GM12878 (cell line): ENCODE results near the gene ANKDD1A. TPM values are rescaled to one million over a fixed set of nuclear protein-coding genes. Genes with fewer than 3 reads are reported as not detected.
A peak's percentile ranks its signal among the peaks of the same experiment; 100 is the strongest.

Source experiments
- ATAC-seq: fragments of 200-7000 bp; cut with Tn5 transposase; 3 replicates; pipeline ENCODE4 v1.9.1; 2020; ENCODE audit warnings: mild to moderate bottlenecking, moderate library complexity
- BruUV-seq: library from RNA; stranded (reverse); fragments of 400-500 nt; replicated peaks from 2 replicates; lab custom pipeline; 2021; lab: Mats Ljungman, UMichigan
- CTCF ChIA-PET: fragments of 300-600 bp; sonication (Branson Sonifier 250); formaldehyde crosslinking; extraction: SDS; loops from one replicate; lab custom pipeline; 2021; ENCODE audit warnings: inconsistent platforms; lab: Yijun Ruan, JAX
- POLR2A ChIA-PET: fragments of 350-600 bp; formaldehyde crosslinking; extraction: SDS; loops from one replicate; lab custom pipeline; 2021; ENCODE audit warnings: inconsistent platforms; lab: Charles Lee
- RAD21 ChIA-PET: fragments of 300-600 bp; sonication (Branson Sonifier 250); formaldehyde crosslinking; loops from one replicate; lab custom pipeline; 2023; ENCODE audit warnings: antibody characterized with exemption; ENCODE audit not compliant: unreplicated experiment; lab: Charles Lee
- SMC1A ChIA-PET: fragments of 300-600 bp; sonication (Branson Sonifier 250); formaldehyde crosslinking; loops from one replicate; lab custom pipeline; 2023; ENCODE audit not compliant: unreplicated experiment, uncharacterized antibody; lab: Charles Lee
- DNase-seq: peaks from one replicate; pipeline ENCODE4 v3.0.0-alpha.2; 2011; ENCODE audit warnings: low read depth, low spot score
- FAIRE-seq: peaks from 3 replicates; lab custom pipeline; 2011; peaks lifted over from hg19 to GRCh38; lab: Jason Lieb, UNC
- H2AFZ ChIP-seq: 2 replicates; pipeline ENCODE4 v1.6.0; 2011; ENCODE audit warnings: low read depth, low read length, control low read depth; ENCODE audit not compliant: control insufficient read depth
- H3K27ac ChIP-seq: 2 replicates; pipeline ENCODE4 v1.5.1; 2011; ENCODE audit warnings: control low read depth; ENCODE audit not compliant: control insufficient read depth, insufficient read depth
- H3K27me3 ChIP-seq, 2 experiments: replicated peaks in 1 of 2; 2 replicates each; pipeline versions ENCODE4 v1.6.0 to v1.6.1; 2011; ENCODE audit warnings: low read length in 1 of 2; ENCODE audit not compliant: control insufficient read depth in 2 of 2, insufficient read depth in 2 of 2
- H3K36me3 ChIP-seq, 2 experiments: 2 replicates each; pipeline ENCODE4 v1.5.1; 2011; ENCODE audit warnings: low read length in 1 of 2; ENCODE audit not compliant: control insufficient read depth in 2 of 2, insufficient read depth in 2 of 2
- H3K4me1 ChIP-seq: 2 replicates; pipeline ENCODE4 v1.6.1; 2011; ENCODE audit warnings: mild to moderate bottlenecking, low read length, moderate library complexity, mixed read lengths; ENCODE audit not compliant: control insufficient read depth, insufficient read depth
- H3K4me2 ChIP-seq: 2 replicates; pipeline ENCODE4 v1.6.0; 2011; ENCODE audit warnings: control low read depth; ENCODE audit not compliant: control insufficient read depth, insufficient read depth
- H3K4me3 ChIP-seq: fragments of 200-600 bp; sonication (generic); 2 replicates; pipeline ENCODE4 v1.5.1; 2016
- H3K79me2 ChIP-seq: 2 replicates; pipeline ENCODE4 v1.6.0; 2011; ENCODE audit warnings: low read length; ENCODE audit not compliant: control insufficient read depth, insufficient read depth
- H3K9ac ChIP-seq: 2 replicates; pipeline ENCODE4 v1.8.0; 2011; ENCODE audit warnings: low read length, control low read depth, mixed read lengths; ENCODE audit not compliant: control insufficient read depth, insufficient read depth
- H3K9me3 ChIP-seq: replicated peaks from 3 replicates; pipeline ENCODE4 v1.5.1; 2011; ENCODE audit warnings: mild to moderate bottlenecking, low read length; ENCODE audit not compliant: control insufficient read depth, insufficient read depth
- H4K20me1 ChIP-seq: 2 replicates; pipeline ENCODE4 v1.6.0; 2011; ENCODE audit not compliant: control insufficient read depth, insufficient read depth
- ATF7 ChIP-seq: fragments of 450-650 bp; IDR thresholded peaks from 2 replicates; pipeline ENCODE4 v1.6.1; 2016; ENCODE audit warnings: low read depth, mild to moderate bottlenecking
- CHD4 ChIP-seq: fragments of 200-600 bp; sonication (generic); IDR thresholded peaks from 2 replicates; pipeline ENCODE4 v1.6.1; 2016; ENCODE audit warnings: mild to moderate bottlenecking
- EGR1 ChIP-seq, 2 experiments: IDR thresholded peaks; 1 replicate in 1 of 2; 2 replicates in 1 of 2; pipeline ENCODE4 v1.6.1; 2011 to 2012; ENCODE audit warnings: low read depth in 2 of 2, low read length in 2 of 2, borderline replicate concordance in 1 of 2, mild to moderate bottlenecking in 1 of 2, moderate library complexity in 1 of 2
- ETV6 ChIP-seq, 2 experiments: fragments of 450-650 bp in 1 of 2; IDR thresholded peaks in 1 of 2; conservative IDR thresholded peaks in 1 of 2; 2 replicates each; pipeline ENCODE4 v1.6.1; 2014; ENCODE audit warnings: antibody characterized with exemption in 1 of 2, borderline replicate concordance in 1 of 2, low read depth in 1 of 2, mild to moderate bottlenecking in 1 of 2, moderate library complexity in 1 of 2
- FOXM1 ChIP-seq: IDR thresholded peaks from 2 replicates; pipeline ENCODE4 v1.6.1; 2012; ENCODE audit warnings: low read depth, mild to moderate bottlenecking, inconsistent platforms, low read length, moderate library complexity
- NBN ChIP-seq: fragments of 450-650 bp; IDR thresholded peaks from 2 replicates; pipeline ENCODE4 v1.6.1; 2016
- NFIC ChIP-seq: IDR thresholded peaks from 2 replicates; pipeline ENCODE4 v1.6.1; 2012; ENCODE audit warnings: low read depth, mild to moderate bottlenecking, inconsistent platforms, low read length, moderate library complexity
- PML ChIP-seq: IDR thresholded peaks from 2 replicates; pipeline ENCODE4 v1.6.1; 2012; ENCODE audit warnings: low read length, inconsistent platforms
- SMARCA5 ChIP-seq: fragments of 450-650 bp; IDR thresholded peaks from 2 replicates; pipeline ENCODE4 v1.6.1; 2017; ENCODE audit warnings: mild to moderate bottlenecking
- SP1 ChIP-seq: IDR thresholded peaks from one replicate; pipeline ENCODE4 v1.6.1; 2011; ENCODE audit warnings: low read depth, low read length
- ZSCAN29 ChIP-seq: fragments of 450-650 bp; IDR thresholded peaks from 2 replicates; pipeline ENCODE4 v1.6.1; 2017; ENCODE audit warnings: mild to moderate bottlenecking, moderate library complexity
- WGBS: methylation state at CpG from one replicate; pipeline ENCODE4 v1.1.6; 2016; ENCODE audit warnings: low lambda C conversion rate; ENCODE audit not compliant: insufficient replicate concordance, insufficient coverage; ENCODE audit errors: missing lambda C conversion rate; 5-methylcytosine and 5-hydroxymethylcytosine counted together
- in situ Hi-C: fragments of 300-500 bp; cut with MboI; formaldehyde crosslinking; loops from 9 replicates; pipeline ENCODE4 v1.14.3; 2018; ENCODE audit warnings: mixed read lengths
- intact Hi-C: fragments of 100-400 bp; cut with micrococcal nuclease; formaldehyde crosslinking; loops from one replicate; pipeline ENCODE4 v1.14.2; 2022; ENCODE audit not compliant: unreplicated experiment
- polyA plus RNA-seq, 11 experiments: library from polyadenylated mRNA; depleted of rRNA in 4 of 11; unstranded in 6 of 11; stranded (reverse) in 5 of 11; fragments of >200 nt; fragmentation: Nextera tagmentation in 4 of 11; fragmentation: Illumina TruSeq in 1 of 11; extraction: Ambion mirVana in 4 of 11; extraction: Trizol in 1 of 11; gene quantifications; 1 replicate in 1 of 11; 2 replicates in 10 of 11; pipeline versions ENCODE4 v1.2.1 to v1.2.3, GENCODE V29; 2011 to 2016; ENCODE audit warnings: inconsistent platforms in 2 of 11, missing spikeins in 2 of 11, low read depth in 1 of 11
- total RNA-seq, 4 experiments: library from RNA; depleted of rRNA in 3 of 4; stranded (reverse); fragments of >200 nt in 3 of 4; fragmentation: Illumina TruSeq in 1 of 4; extraction: Trizol in 1 of 4; gene quantifications; 2 replicates each; pipeline versions ENCODE4 v1.2.1 to v1.2.3, GENCODE V29; 2013 to 2021
- TF ChIP-seq, protein P1 (sequence below): fragments of 450-650 bp; formaldehyde crosslinking; IDR thresholded peaks from 2 replicates; pipeline ENCODE4 v1.4.0; 2022; ENCODE audit warnings: mild to moderate bottlenecking, moderate library complexity
- TF ChIP-seq, protein P2 (sequence below): IDR thresholded peaks from 2 replicates; pipeline ENCODE4 v1.6.1; 2011; ENCODE audit warnings: borderline replicate concordance, low read depth, mild to moderate bottlenecking, moderate library complexity, mixed read lengths, low read length; ENCODE audit not compliant: insufficient read depth; ENCODE audit errors: extremely low read length

Gene ANKDD1A
- total and polyA plus RNA-seq, 10 of the 15 experiments (the other 5 are each of a cell fraction or from before 2014, with no cell fraction given) = 1.5 to 6.6 (median 4.1) TPM

DNA sequence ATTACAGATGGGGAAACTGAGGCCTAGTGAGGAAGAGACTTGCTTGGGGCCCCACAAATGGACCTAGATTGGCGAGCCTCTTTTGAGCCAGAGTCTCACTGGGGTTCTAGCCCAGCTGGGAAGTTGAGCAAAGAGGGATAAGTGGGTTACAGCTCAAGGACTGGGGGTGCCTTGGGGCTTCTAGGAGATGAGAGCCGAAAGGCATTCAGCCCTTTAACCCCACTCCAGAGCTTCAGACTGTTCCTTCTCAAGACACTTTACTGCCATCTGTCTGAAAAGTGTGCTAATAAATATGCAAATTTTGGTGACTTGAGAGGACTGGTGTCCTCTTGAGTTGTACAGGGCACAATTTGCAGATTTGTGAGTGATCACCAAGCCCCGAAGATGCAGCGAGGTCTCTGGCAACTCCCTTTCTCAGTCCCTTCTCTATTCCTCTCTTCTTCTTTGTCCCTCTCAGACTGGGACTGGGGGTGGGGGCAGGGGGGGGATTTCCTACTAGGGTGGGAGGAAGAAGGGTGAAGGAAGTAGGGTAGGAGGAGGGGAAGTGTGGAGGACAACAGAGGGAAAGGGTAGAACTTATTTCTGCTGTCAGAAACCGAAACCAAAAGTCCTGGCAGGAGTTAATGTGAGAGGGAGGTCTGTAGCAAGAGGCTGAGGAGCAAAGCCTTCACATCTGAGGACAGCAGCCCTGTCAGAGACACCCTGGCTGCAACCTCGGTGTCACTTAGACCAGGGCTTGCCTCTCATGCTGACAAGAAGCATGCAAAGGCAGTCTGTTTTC, 16.2 kb upstream of the ANKDD1A start (continued):
- TF ChIP-seq ETV6 (conservative IDR thresholded peaks at IDR 0.05 in 1 of 2, IDR thresholded peaks at IDR 0.05 in 1 of 2; ENCODE audit: borderline replicate concordance in 1 of 2, low read depth in 1 of 2) (peak in 1 of 2 experiments; percentile 48; a peak in 1 of 4 replicates), SMARCA5 (0 out of 2 replicates have a peak, but pooled peaks have one; percentile 16), NFIC (no peak), PML (no peak)
- TF ChIP-seq, protein P1, sequence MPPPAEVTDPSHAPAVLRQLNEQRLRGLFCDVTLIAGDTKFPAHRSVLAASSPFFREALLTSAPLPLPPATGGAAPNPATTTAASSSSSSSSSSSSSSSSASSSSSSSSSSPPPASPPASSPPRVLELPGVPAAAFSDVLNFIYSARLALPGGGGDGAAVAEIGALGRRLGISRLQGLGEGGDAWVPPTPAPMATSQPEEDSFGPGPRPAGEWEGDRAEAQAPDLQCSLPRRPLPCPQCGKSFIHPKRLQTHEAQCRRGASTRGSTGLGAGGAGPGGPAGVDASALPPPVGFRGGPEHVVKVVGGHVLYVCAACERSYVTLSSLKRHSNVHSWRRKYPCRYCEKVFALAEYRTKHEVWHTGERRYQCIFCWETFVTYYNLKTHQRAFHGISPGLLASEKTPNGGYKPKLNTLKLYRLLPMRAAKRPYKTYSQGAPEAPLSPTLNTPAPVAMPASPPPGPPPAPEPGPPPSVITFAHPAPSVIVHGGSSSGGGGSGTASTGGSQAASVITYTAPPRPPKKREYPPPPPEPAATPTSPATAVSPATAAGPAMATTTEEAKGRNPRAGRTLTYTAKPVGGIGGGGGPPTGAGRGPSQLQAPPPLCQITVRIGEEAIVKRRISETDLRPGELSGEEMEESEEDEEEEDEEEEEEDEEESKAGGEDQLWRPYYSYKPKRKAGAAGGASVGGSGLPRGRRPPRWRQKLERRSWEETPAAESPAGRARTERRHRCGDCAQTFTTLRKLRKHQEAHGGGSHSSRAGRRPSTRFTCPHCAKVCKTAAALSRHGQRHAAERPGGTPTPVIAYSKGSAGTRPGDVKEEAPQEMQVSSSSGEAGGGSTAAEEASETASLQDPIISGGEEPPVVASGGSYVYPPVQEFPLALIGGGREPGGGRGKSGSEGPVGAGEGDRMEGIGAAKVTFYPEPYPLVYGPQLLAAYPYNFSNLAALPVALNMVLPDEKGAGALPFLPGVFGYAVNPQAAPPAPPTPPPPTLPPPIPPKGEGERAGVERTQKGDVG (CRISPR knock-in tag) = no peak

DNA sequence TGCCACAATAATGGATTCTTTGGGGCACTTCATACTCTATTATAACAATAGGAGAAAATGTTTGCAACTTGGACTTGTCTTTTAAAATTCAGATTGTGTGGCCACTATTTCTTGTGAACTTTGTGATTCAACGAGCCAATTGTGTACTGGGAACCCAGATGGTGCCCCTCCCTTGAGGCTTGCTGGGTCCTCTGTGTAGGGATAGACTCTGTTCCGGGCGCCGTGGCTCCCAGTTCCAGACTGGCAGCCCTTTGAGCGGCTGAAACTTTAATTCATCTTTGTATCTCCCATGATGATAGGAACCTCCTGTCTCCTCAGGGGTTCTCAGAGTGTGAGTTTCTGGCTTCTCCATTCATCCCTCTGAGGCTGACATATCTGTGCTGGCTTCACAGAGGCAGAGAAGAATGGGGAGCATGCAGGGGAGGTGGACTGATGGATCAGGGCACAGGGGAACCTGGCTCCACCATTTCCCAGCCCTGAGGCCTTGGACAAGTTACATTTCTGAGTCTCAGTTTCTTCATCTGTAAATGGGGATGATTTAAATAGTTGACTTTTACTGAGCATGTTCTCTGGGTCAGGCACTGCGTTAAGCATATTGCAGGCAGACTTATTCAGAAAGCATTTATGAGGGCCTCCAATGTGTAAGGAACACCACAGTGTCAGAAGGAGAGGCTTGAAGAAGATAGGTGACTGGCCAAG, 15.2 kb upstream of the ANKDD1A start:
- no peak for FAIRE-seq
- H3K27ac ChIP-seq = peak overlapping the region; percentile 97

More for the DNA sequence above, 15.2 kb upstream of the ANKDD1A start:
- POLR2A ChIA-PET = interaction anchor here (0.5 to 9.0 kb wide), 4 partner anchors 9 to 73 kb away, joined by 7 to 136 read pairs (median 77); no protein-coding TSS in a partner anchor
- Histone ChIP-seq H3K4me1 (peaks cover 35% of the 10 kb centered on the region), H3K9me3 (peaks cover 5% of the 10 kb centered on the region; the same call in 2 of the 3 replicates), H4K20me1 (no peaks in the 10 kb centered on the region), H3K9ac (peak overlapping the region; percentile 80), H3K36me3 (no peaks in the 10 kb centered on the region), H3K27me3 (no peaks in the 10 kb centered on the region)
- DNase-seq = no peak
- SMC1A ChIA-PET = interaction anchor here (1.5 to 7.4 kb wide), 7 partner anchors 14 to 166 kb away, joined by 3 to 118 read pairs (median 34); partner anchors contain the start of gene PIF1
- BruUV-seq = no TSS peak
- no peak for ATAC-seq
- RAD21 ChIA-PET = interaction anchor here (1.5 to 4.6 kb wide), 3 partner anchors 8 to 86 kb away, joined by 5 to 128 read pairs (median 33); no protein-coding TSS in a partner anchor
- intact Hi-C loops = no loop called here
- TF ChIP-seq EGR1 (IDR thresholded peaks at IDR 0.05; ENCODE audit: borderline replicate concordance in 1 of 2, low read depth in 2 of 2, low read length in 2 of 2) (no peak), SP1 (no peak), CHD4 (no peak), ATF7 (no peak), NBN (no peak), ZSCAN29 (no peak), FOXM1 (no peak)
- TF ChIP-seq, protein P2, sequence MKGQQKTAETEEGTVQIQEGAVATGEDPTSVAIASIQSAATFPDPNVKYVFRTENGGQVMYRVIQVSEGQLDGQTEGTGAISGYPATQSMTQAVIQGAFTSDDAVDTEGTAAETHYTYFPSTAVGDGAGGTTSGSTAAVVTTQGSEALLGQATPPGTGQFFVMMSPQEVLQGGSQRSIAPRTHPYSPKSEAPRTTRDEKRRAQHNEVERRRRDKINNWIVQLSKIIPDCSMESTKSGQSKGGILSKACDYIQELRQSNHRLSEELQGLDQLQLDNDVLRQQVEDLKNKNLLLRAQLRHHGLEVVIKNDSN = no peak
- TF ChIP-seq, all 136 proteins: peak for 0
- Histone ChIP-seq H2AFZ (no peak overlapping the region; the same call in 1 of the 2 replicates), H3K79me2 (peaks cover 7% of the 10 kb centered on the region), H3K4me2 (peak overlapping the region; percentile 99), H3K4me3 (no peak overlapping the region)
- CTCF ChIA-PET = interaction anchor here (6.2 kb wide), 1 partner anchor 86 kb away, joined by 74 read pairs; no protein-coding TSS in a partner anchor
- 67% methylated on average over 6 of the region's 6 CpGs for WGBS
- in situ Hi-C loops = loop anchor here (25.0 kb wide), 1 partner anchor 1409 kb away; no protein-coding TSS in a partner anchor
